Peyer's patch (tissue), 4 donors: ENCODE data around the gene ACER3.

Experiments used
- CTCF ChIP-seq, 6 experiments: fragments of 450-650 bp in 4 of 6; fragments of 200-600 bp in 2 of 6; sonication (generic) in 1 of 6; IDR thresholded peaks; one replicate each; pipeline ENCODE4 v1.5.1; 2017 to 2019; ENCODE audit warnings: antibody characterized with exemption in 6 of 6, mild to moderate bottlenecking in 3 of 6, moderate library complexity in 1 of 6
- POLR2A ChIP-seq, 2 donors: fragments of 450-650 bp; IDR thresholded peaks; one replicate each; pipeline ENCODE4 v1.5.1; 2017; ENCODE audit warnings: antibody characterized with exemption in 2 of 2, mild to moderate bottlenecking in 2 of 2, moderate library complexity in 2 of 2

- no peak for TF ChIP-seq CTCF (IDR thresholded peaks at IDR 0.05)
- TF ChIP-seq POLR2A (IDR thresholded peaks at IDR 0.05), result no peak
Observed at GRCh38 chr11:76850815-76851214, 9.9 kb upstream of the ACER3 start.
